ENCODE results near the gene SEC14L2.

GRCh38 chr22:30347255-30347892, 49.4 kb upstream of the SEC14L2 start:
- TF ChIP-seq CTCF (IDR thresholded peaks at IDR 0.05) (no peak), POLR2A (IDR thresholded peaks at IDR 0.05) (no peak)

Measured in esophagus squamous epithelium (tissue), 4 donors.